ENCODE data around the gene CST5. TPM values are rescaled to one million over a fixed set of nuclear protein-coding genes. Genes with fewer than 3 reads are reported as not detected.
"Not testable (repeated sequence)": the region's sequence is repeated elsewhere in the genome, so short reads cannot be mapped to it uniquely, and the experiment has no call there.

The CST5 gene
- total RNA-seq, 2 experiments from 2014 or later, result not detected

DNA sequence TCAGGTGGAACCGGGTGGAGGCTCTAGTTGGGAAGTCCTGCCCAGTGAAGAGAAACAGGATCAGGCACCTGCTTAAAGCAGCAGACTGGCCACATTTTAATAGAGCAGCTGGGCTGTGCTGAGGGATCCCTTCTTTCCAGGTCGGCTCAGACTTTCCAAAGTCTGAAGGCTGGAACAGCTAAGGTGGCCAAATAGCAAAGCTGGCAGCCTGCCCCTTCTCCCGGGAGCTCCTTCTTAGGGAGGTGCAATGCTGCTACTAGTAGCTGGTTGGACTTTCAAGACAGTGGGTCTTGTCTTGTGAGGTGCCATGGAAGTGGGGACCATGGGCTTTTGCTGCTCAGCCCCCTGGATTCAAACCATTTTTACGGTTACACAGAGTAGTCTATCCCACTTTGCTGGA lies 30.7 kb upstream of the CST5 start:
- CTCF ChIA-PET (ENCODE audit: unreplicated experiment), result no interaction called here

DNA sequence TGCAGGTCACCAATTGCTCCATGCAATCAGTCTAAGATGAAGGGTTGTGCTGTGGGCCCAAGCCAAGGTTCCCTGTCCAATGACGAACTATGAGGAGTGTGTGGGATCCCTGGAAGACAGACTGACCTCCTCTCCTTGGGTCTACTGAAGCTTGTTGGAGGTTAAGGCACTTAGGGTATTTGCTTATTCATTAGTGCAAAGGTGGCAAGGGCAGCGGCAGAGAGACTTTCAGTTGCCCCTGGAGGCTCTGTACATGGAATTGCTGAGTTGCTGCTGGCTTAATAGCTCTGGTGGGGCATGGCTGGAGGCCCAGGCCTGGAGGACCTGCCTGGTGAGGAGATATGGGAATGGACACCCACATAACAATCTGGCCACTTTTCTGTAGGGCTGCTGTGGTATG lies 29.8 kb upstream of the CST5 start:
- intact Hi-C loops (cut with micrococcal nuclease; ENCODE audit: unreplicated experiment), result no loop called here
- H4K20me1 ChIP-seq (ENCODE audit: insufficient read depth, low read length), result no peaks in the 10 kb centered on the region
- H3K36me3 ChIP-seq (ENCODE audit: insufficient read depth, low read length), result no peaks in the 10 kb centered on the region
- H3K9me3 ChIP-seq (ENCODE audit: low read length), result no peaks in the 10 kb centered on the region
- no peak overlapping the region for H3K4me2 ChIP-seq (ENCODE audit: low read length)
- ChIA-PET POLR2A (no interaction called here), CTCF (ENCODE audit: unreplicated experiment) (no interaction called here)
- no peaks in the 10 kb centered on the region for H3K4me1 ChIP-seq (ENCODE audit: insufficient read depth, low read length, poor library complexity, severe bottlenecking)
- TF ChIP-seq, protein P1, sequence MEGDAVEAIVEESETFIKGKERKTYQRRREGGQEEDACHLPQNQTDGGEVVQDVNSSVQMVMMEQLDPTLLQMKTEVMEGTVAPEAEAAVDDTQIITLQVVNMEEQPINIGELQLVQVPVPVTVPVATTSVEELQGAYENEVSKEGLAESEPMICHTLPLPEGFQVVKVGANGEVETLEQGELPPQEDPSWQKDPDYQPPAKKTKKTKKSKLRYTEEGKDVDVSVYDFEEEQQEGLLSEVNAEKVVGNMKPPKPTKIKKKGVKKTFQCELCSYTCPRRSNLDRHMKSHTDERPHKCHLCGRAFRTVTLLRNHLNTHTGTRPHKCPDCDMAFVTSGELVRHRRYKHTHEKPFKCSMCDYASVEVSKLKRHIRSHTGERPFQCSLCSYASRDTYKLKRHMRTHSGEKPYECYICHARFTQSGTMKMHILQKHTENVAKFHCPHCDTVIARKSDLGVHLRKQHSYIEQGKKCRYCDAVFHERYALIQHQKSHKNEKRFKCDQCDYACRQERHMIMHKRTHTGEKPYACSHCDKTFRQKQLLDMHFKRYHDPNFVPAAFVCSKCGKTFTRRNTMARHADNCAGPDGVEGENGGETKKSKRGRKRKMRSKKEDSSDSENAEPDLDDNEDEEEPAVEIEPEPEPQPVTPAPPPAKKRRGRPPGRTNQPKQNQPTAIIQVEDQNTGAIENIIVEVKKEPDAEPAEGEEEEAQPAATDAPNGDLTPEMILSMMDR (conservative IDR thresholded peaks at IDR 0.05; ENCODE audit: low read length), result no peak
- no peak for TF ChIP-seq EZH2phosphoT487 (IDR thresholded peaks at IDR 0.05; ENCODE audit: borderline replicate concordance, low read depth, low read length)
- no peaks in the 10 kb centered on the region for H3K9me2 ChIP-seq (ENCODE audit: insufficient read depth, low read length)
- BruUV-seq (replicated peaks), result no TSS peak
- no peak overlapping the region for H3K4me3 ChIP-seq (ENCODE audit: low read depth, low read length, poor library complexity, severe bottlenecking)
- no peak overlapping the region for H3K27ac ChIP-seq (ENCODE audit: low read depth, low read length, poor library complexity, severe bottlenecking)
- no peak for DNase-seq (ENCODE audit: low spot score)
- no peak overlapping the region for H2AFZ ChIP-seq (ENCODE audit: low read length)
- H3K79me2 ChIP-seq (ENCODE audit: insufficient read depth, low read depth, low read length), result no peaks in the 10 kb centered on the region

More for the DNA sequence above, 30.7 kb upstream of the CST5 start:
- Histone ChIP-seq H3K36me3 (ENCODE audit: insufficient read depth, low read length) (no peaks in the 10 kb centered on the region), H3K27ac (ENCODE audit: low read depth, low read length, poor library complexity, severe bottlenecking) (no peak overlapping the region), H2AFZ (ENCODE audit: low read length) (no peak overlapping the region), H3K9me2 (ENCODE audit: insufficient read depth, low read length) (no peaks in the 10 kb centered on the region), H3K4me3 (ENCODE audit: low read depth, low read length, poor library complexity, severe bottlenecking) (no peak overlapping the region), H4K20me1 (ENCODE audit: insufficient read depth, low read length) (no peaks in the 10 kb centered on the region), H3K9me3 (ENCODE audit: low read length) (no peaks in the 10 kb centered on the region), H3K4me1 (ENCODE audit: insufficient read depth, low read length, poor library complexity, severe bottlenecking) (no peaks in the 10 kb centered on the region), H3K4me2 (ENCODE audit: low read length) (no peak overlapping the region), H3K79me2 (ENCODE audit: insufficient read depth, low read depth, low read length) (no peaks in the 10 kb centered on the region)
- no TSS peak for BruUV-seq (replicated peaks)
- POLR2A ChIA-PET, result no interaction called here
- DNase-seq (ENCODE audit: low spot score), result no peak
- no peak for TF ChIP-seq EZH2phosphoT487 (IDR thresholded peaks at IDR 0.05; ENCODE audit: borderline replicate concordance, low read depth, low read length)
- TF ChIP-seq, protein P1 (conservative IDR thresholded peaks at IDR 0.05; ENCODE audit: low read length), result no peak
- intact Hi-C loops (cut with micrococcal nuclease; ENCODE audit: unreplicated experiment), result no loop called here

DNA sequence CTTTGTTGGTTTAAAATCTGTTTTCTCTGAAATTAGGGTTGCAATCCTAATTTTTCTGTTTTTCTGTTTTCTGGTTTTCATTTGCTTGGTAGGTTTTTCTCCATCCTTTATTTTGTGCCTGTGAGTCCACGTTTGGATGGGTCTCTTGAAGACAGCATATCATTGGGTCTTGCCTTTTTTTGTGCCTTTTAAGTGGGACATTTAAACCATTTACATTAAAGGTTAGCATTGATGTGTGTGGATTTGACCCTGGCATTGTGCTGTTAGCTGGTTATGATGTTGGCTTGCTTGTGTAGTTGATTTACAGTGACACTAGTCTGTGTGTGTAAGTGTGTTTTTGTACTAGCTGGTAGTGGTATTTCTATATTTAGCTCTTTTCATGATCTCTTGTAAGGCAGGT lies 28.0 kb upstream of the CST5 start:
- H3K4me1 ChIP-seq (ENCODE audit: insufficient read depth, low read length, poor library complexity, severe bottlenecking), result no peaks in the 10 kb centered on the region
- no peaks in the 10 kb centered on the region for H3K9me3 ChIP-seq (ENCODE audit: low read length)
- TF ChIP-seq, protein P1 (conservative IDR thresholded peaks at IDR 0.05; ENCODE audit: low read length), result no peak
- no peak for TF ChIP-seq EZH2phosphoT487 (IDR thresholded peaks at IDR 0.05; ENCODE audit: borderline replicate concordance, low read depth, low read length)
- H3K4me2 ChIP-seq (ENCODE audit: low read length), result no peak overlapping the region
- intact Hi-C loops (cut with micrococcal nuclease; ENCODE audit: unreplicated experiment), result no loop called here
- H3K27ac ChIP-seq (ENCODE audit: low read depth, low read length, poor library complexity, severe bottlenecking), result no peak overlapping the region
- ChIA-PET POLR2A (interaction anchor here (0.7 kb wide), 1 partner anchor 19 kb away, joined by 3 read pairs; no protein-coding TSS in a partner anchor), CTCF (ENCODE audit: unreplicated experiment) (no interaction called here)
- DNase-seq (ENCODE audit: low spot score), result no peak
- no TSS peak for BruUV-seq (replicated peaks)
- no peaks in the 10 kb centered on the region for H3K79me2 ChIP-seq (ENCODE audit: insufficient read depth, low read depth, low read length)
- no peaks in the 10 kb centered on the region for H3K9me2 ChIP-seq (ENCODE audit: insufficient read depth, low read length)
- no peaks in the 10 kb centered on the region for H4K20me1 ChIP-seq (ENCODE audit: insufficient read depth, low read length)
- no peaks in the 10 kb centered on the region for H3K36me3 ChIP-seq (ENCODE audit: insufficient read depth, low read length)
- no peak overlapping the region for H2AFZ ChIP-seq (ENCODE audit: low read length)
- H3K4me3 ChIP-seq (ENCODE audit: low read depth, low read length, poor library complexity, severe bottlenecking), result no peak overlapping the region

DNA sequence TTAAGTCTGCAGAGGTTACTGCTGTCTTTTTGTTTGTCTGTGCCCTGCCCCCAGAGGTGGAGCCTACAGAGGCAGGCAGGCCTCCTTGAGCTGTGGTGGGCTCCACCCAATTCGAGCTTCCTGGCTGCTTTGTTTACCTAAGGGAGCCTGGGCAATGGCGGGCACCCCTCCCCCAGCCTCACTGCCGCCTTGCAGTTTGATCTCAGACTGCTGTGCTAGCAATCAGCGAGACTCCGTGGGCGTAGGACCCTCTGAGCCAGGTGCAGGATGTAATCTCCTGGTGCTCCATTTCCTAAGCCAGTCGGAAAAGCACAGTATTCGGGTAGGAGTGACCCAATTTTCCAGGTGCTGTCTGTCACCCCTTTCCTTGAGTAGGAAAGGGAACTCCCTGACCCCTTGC lies 22.8 kb upstream of the CST5 start:
- not testable (repeated sequence) for H3K4me2 ChIP-seq (ENCODE audit: low read length); DNase-seq (ENCODE audit: low spot score)

DNA sequence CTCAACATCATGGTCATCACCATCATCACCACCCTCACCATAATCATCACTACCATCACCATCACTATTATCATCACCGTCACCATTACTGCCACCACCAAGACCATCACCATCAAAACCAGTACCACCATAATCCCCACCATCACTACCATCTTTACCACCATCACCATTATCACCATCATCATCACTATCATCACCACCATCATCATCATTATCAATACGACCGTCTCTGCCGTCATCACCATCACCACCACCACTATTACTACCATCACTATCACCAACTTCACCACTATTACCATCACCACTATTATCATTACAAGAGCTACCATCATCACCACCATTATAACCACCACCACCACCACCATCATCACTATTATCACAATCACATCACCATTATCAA lies 11.3 kb upstream of the CST5 start:
- H3K27ac ChIP-seq (ENCODE audit: low read depth, low read length, poor library complexity, severe bottlenecking); H3K4me2 ChIP-seq (ENCODE audit: low read length); CTCF ChIA-PET (ENCODE audit: unreplicated experiment); BruUV-seq (replicated peaks); H3K9me2 ChIP-seq (ENCODE audit: insufficient read depth, low read length); H3K36me3 ChIP-seq (ENCODE audit: insufficient read depth, low read length); H3K4me1 ChIP-seq (ENCODE audit: insufficient read depth, low read length, poor library complexity, severe bottlenecking); POLR2A ChIA-PET; H3K79me2 ChIP-seq (ENCODE audit: insufficient read depth, low read depth, low read length); intact Hi-C loops (cut with micrococcal nuclease; ENCODE audit: unreplicated experiment); H2AFZ ChIP-seq (ENCODE audit: low read length); H3K9me3 ChIP-seq (ENCODE audit: low read length); H4K20me1 ChIP-seq (ENCODE audit: insufficient read depth, low read length); DNase-seq (ENCODE audit: low spot score); H3K4me3 ChIP-seq (ENCODE audit: low read depth, low read length, poor library complexity, severe bottlenecking): not testable (repeated sequence)

More for the DNA sequence above, 22.8 kb upstream of the CST5 start:
- H3K79me2 ChIP-seq (ENCODE audit: insufficient read depth, low read depth, low read length); H3K27ac ChIP-seq (ENCODE audit: low read depth, low read length, poor library complexity, severe bottlenecking); POLR2A ChIA-PET; intact Hi-C loops (cut with micrococcal nuclease; ENCODE audit: unreplicated experiment); H2AFZ ChIP-seq (ENCODE audit: low read length); H3K9me3 ChIP-seq (ENCODE audit: low read length); H3K4me3 ChIP-seq (ENCODE audit: low read depth, low read length, poor library complexity, severe bottlenecking); CTCF ChIA-PET (ENCODE audit: unreplicated experiment); H3K36me3 ChIP-seq (ENCODE audit: insufficient read depth, low read length); BruUV-seq (replicated peaks); H4K20me1 ChIP-seq (ENCODE audit: insufficient read depth, low read length); H3K9me2 ChIP-seq (ENCODE audit: insufficient read depth, low read length); H3K4me1 ChIP-seq (ENCODE audit: insufficient read depth, low read length, poor library complexity, severe bottlenecking): not testable (repeated sequence)

All from OCI-LY7 (cell line).